H7 (cell line): ENCODE results near the gene TNP1. TPM values are rescaled to one million over a fixed set of nuclear protein-coding genes. Genes with fewer than 3 reads are reported as not detected.

ENCODE experiments used
- DNase-seq: peaks from one replicate; pipeline ENCODE4 v3.0.0; 2012
- H3K27me3 ChIP-seq: 2 replicates; pipeline ENCODE4 v1.6.0; 2011; ENCODE audit warnings: mild to moderate bottlenecking, low read length; ENCODE audit not compliant: control insufficient read depth, insufficient read depth
- H3K36me3 ChIP-seq: replicated peaks from 2 replicates; pipeline ENCODE4 v1.5.1; 2011; ENCODE audit warnings: low read length; ENCODE audit not compliant: control insufficient read depth, insufficient read depth
- H3K4me3 ChIP-seq: 2 replicates; pipeline ENCODE4 v1.5.1; 2011; ENCODE audit warnings: low read depth, mild to moderate bottlenecking, control low read depth, low read length, moderate library complexity; ENCODE audit not compliant: insufficient read depth
- total RNA-seq: library from RNA; depleted of rRNA; stranded (reverse); fragments of >200 nt; shearing (Covaris generic); gene quantifications from 2 replicates; pipeline ENCODE4 v1.2.3, GENCODE V29; 2014; rRNA removed

The TNP1 gene
- total RNA-seq, 1 experiment from 2014 or later = not detected

DNA sequence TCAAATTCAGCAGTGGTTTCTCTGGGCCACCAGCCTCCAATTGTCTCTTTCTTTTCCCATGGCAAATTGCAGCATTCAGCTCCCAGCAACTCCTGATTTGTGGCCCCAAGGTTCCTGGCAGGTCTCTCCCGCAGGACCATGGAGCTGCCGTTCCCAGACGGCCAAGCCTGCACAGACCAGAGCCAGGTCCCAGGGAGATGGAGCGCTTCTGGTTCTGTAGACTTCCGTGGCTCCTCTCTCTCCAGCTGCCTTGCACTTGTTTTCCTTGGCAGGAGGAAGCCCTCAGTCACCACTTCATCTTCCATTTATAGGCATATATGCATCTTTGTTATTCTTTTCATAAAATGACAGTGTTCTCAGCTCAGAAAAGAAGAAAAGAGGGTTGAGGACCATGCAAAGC, 21.7 kb downstream of the TNP1 start:
- Histone ChIP-seq H3K36me3 (no peaks in the 10 kb centered on the region), H3K4me3 (no peak overlapping the region), H3K27me3 (no peaks in the 10 kb centered on the region; the same call in 1 of the 2 replicates)
- DNase-seq = no peak

DNA sequence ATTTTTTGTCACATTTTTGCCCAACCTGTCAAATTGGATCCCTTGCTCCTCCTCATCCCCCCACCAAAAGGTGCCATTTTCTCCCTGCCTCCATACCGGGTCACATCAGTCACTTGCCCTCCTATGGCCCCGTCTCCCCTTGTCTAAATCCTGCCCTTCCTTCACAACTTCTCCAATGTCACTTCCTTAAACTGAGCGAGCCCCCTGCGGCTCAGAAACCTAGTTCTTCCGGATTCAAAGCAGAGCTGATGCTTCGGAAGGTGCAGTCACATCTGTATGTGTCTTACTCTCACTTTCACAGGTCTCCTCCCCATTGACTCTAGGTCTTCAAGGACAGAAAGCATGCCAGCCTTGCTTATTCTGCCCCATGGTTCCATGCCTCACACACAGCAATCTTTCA, 22.1 kb downstream of the TNP1 start:
- H3K4me3 ChIP-seq = no peak overlapping the region
- no peaks in the 10 kb centered on the region for H3K36me3 ChIP-seq
- DNase-seq = no peak
- H3K27me3 ChIP-seq = no peaks in the 10 kb centered on the region; the same call in 1 of the 2 replicates

DNA sequence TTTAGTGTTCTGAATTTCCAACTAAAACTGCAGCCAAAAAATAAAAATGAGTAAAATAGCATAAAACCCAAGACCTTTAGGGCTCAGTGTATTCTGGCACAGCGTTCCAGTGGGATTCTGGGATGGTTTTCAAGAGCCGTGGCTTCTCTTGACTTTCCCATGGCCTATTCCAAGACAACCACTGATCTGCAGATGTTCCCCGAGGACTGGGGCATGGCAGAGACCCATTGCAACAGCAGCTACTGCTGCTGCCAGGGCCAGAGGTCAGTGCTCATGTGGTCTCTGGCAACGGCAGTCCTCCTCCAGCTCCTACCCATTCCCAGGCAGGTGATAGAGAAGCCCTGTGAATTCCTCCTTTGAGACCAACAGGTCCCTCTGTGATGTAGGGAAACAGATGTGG, 26.8 kb downstream of the TNP1 start:
- no peaks in the 10 kb centered on the region; the same call in 1 of the 2 replicates for H3K27me3 ChIP-seq
- no peak for DNase-seq
- H3K4me3 ChIP-seq = no peak overlapping the region
- no peaks in the 10 kb centered on the region for H3K36me3 ChIP-seq

DNA sequence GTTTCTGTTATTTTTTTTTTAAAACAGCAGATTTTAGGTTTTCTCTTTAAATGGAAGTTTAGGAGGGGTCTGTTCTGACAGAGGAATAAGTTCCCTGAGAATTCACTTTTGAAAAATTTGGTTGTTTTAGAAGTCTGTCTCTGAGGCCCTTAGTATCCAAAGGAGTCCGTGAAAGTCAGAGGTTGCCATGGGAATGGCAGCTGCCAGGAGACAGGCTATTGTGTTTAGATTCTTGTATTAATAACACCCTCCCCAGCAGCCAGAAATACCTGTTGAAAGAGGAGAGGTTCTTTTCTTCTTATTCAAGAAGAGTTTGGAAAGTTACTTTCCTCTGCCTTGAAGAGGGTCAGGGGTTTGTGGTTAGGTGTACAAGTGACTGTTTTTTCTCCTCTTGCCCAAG, 29.5 kb downstream of the TNP1 start:
- DNase-seq = no peak
- H3K4me3 ChIP-seq = no peak overlapping the region
- H3K27me3 ChIP-seq = no peaks in the 10 kb centered on the region; the same call in 1 of the 2 replicates
- no peaks in the 10 kb centered on the region for H3K36me3 ChIP-seq

DNA sequence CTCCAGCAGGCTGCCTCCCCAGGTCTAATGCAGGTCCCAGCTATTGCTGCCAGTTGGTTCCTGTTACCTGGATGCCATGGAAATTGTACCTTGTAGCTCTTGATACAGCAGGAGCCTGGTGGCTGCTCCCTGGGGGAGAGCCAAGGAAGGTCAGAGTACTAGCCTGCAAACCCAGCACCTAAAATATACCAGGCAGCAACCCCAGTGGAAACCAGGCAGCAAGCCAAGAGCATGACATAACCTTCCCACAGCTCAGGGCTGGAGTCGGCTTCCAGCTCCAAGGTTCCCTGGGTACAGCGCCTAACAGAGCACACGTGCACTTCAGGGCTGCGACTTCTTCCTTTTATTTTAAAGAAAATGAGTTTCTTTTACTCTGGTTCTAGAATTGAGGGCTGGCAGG, 30.3 kb downstream of the TNP1 start:
- DNase-seq = no peak
- no peaks in the 10 kb centered on the region; the same call in 1 of the 2 replicates for H3K27me3 ChIP-seq
- H3K36me3 ChIP-seq = no peaks in the 10 kb centered on the region
- H3K4me3 ChIP-seq = no peak overlapping the region

DNA sequence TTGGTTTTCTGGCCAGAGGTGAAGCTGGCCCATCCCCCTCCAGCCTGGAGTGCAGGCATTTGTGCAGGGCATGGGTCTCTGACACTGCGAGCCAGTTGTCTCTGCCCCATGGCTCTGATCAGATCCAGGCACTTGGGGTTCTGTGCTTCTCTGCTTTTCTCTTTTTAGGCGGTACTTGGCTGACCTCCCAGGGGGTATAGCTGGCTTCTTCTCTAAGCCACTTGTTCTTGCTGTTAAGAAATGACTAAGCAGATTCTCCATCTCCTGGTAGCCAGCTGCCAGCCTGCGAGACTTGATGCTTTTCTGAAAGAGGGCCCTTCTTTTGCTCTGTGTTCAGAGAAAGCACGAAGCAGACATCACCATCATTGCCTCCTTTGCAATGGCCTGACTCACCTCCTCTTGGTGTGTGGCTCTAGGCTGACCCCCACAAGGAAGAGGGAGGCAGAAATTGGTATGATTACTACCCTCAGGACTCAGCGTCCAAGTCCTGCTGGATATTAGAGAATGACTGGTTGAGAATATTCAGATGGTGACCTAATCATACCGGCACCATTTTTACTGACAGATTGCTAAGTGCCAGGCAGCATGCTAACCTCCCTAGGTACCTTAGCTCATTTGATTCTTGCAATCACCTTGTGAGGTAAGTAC, 32.7 kb downstream of the TNP1 start:
- Histone ChIP-seq H3K4me3 (no peak overlapping the region), H3K27me3 (no peaks in the 10 kb centered on the region; the same call in 1 of the 2 replicates), H3K36me3 (no peaks in the 10 kb centered on the region)
- DNase-seq = no peak

DNA sequence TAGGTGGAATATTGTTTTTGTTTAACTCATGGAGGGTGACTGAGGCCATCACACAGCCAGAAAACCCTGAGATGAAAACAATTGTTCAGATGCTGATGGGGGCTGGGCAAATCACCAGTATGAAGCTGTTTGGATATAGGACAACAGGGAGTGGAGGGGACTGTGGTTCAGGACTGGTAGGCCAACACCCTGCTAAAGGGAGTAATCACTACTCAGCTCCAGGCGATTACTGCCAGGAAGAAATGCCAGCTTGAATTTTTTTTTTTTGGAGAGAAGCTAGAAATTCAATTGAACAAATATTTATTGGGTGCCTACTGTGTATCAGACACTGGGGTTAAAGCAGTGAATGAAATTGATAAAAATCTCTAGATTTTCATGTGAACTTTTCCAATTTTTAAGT, 37.4 kb downstream of the TNP1 start:
- Histone ChIP-seq H3K4me3 (no peak overlapping the region), H3K27me3 (no peaks in the 10 kb centered on the region; the same call in 1 of the 2 replicates), H3K36me3 (no peaks in the 10 kb centered on the region)
- DNase-seq = no peak

DNA sequence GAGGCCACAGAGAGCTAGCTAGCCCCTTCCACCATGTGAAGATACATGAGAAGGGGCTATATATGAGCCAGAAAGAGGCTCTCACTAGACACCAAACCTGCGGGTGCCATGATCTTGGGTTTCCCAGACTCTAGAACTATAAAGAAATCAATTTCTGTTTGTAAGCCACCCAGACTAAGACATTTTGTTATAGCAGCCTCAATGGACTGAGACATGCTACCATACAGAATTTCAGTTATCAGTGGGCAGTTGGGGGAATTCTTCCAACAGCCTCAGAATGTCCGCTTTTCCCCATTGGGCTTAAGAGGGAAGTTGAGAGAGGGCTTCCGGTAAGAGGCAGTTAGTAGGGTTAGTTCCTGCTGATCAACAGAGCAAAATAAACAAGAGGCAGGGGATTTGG, 39.2 kb downstream of the TNP1 start:
- DNase-seq = no peak
- H3K4me3 ChIP-seq = no peak overlapping the region
- H3K36me3 ChIP-seq = no peaks in the 10 kb centered on the region
- no peaks in the 10 kb centered on the region; the same call in 1 of the 2 replicates for H3K27me3 ChIP-seq

DNA sequence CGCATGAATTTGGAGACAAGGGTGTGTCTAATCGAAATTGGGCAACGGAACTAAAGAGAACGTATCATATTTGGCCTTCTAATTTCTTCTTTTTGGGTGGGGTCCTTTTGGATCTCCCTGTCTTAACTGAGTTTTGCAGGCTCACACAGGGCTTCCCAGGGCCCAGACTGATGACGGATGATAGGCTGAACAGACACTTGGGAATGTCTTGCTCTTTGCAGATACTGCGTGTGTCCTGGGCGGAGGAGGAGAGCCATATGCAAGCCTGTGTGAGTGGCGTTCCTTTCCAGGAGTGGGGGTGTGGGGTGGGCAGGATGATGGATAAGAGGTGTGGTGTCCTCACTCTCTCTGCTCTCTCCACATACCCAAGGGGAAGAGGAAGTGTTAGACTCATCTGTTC, 40.1 kb downstream of the TNP1 start:
- H3K36me3 ChIP-seq = no peaks in the 10 kb centered on the region
- DNase-seq = no peak
- no peak overlapping the region for H3K4me3 ChIP-seq
- no peaks in the 10 kb centered on the region; the same call in 1 of the 2 replicates for H3K27me3 ChIP-seq

DNA sequence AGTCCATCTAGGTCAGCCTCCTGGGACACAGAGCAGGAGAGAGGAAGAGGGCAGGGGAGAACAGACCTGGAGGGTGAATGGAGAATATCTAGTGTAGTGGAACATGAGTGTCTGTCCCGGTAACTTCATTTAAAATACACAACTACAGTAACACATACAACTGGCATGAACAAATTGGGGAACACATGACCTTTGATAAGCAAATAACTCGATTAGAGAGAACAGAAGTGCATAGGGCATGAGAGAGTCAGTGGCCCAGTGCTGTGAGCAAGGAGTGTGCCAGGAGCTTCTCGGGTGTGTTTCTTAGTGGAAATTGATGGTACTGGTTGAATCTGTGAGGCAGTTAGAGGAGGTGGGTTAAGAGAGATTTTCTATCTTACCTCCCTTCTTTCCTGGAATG, 40.8 kb downstream of the TNP1 start:
- Histone ChIP-seq H3K4me3 (no peak overlapping the region), H3K27me3 (no peaks in the 10 kb centered on the region; the same call in 1 of the 2 replicates), H3K36me3 (no peaks in the 10 kb centered on the region)
- no peak for DNase-seq

DNA sequence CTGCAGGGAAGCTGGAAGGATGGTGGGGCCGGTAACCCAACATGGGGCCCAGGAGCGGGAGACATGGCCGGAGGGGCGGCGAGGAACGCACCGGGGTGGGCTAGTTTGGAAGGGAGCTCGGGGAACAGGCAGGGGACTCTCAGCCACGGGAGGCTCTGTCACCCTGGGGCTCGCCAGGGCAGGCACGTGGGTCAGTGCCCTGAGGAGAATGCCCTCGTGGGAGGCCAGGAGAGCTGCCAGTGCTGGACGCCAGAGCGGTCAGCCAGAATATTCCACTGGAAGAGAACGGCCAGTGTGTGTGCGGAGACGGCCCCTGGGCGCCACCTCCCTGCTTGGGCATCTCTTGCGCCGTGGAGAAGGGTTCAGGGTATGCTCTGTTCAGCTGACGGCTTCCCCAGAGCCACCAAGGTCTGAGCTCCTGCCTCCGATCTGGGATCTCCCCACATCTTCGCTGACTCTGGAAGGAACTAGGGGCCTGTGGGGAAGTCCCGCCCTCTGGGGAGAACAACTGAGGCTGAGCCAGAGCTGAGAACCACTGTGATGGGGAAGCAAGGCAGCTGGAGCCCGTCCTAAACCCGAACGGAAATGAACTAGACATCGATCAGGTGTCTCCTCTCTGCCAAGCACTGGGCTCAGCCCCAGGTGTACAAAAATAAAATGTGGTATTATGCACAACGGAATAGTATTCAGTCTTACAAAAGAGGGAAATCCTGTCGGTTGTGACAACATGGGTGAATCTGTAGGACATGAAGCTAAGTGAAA, 49.3 kb downstream of the TNP1 start:
- DNase-seq = peak; percentile 40
- H3K36me3 ChIP-seq = no peaks in the 10 kb centered on the region
- no peaks in the 10 kb centered on the region for H3K27me3 ChIP-seq
- H3K4me3 ChIP-seq = no peak overlapping the region

Other genes with a start within 250 kb of the TNP1 start
- gene IGFBP2, start 226.6 kb downstream of the TNP1 start, total RNA-seq = 848 and 859 TPM in 2 replicates
- 2.9 and 10.2 TPM in 2 replicates for gene IGFBP5, start 164.5 kb downstream of the TNP1 start, total RNA-seq